ENCODE results near the gene EEF1G.
"Not testable (repeated sequence)": the region's sequence is repeated elsewhere in the genome, so short reads cannot be mapped to it uniquely, and the experiment has no call there.

The EEF1G gene

DNA sequence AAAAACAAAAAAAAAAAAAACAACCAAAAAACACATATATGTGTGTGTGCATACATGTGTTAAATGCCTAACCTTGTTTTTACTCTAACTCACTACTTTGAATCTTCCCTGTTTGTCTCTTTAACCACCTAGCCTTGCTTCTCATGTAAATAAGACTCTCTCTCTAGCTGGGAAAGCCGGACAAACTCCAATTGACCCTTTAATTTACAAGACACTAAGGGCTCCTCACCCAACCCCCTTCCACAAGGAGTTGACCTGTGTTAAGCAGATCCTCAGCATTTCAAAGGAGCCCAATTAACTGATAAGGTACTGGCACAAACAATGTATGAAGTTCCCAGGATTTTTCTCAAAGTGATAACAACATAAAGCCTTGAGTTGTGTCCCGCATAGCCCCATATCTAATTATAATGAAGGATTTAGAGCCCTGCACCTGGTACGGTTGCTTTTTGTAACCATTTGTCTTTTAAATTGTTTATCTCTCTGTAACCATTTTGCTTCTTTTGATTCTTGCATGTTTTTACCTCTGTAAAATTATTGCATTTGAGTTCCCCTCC lies 11.9 kb downstream of the EEF1G start:
- intact Hi-C loops (cut with DNase I); DNase-seq: not testable (repeated sequence)

DNA sequence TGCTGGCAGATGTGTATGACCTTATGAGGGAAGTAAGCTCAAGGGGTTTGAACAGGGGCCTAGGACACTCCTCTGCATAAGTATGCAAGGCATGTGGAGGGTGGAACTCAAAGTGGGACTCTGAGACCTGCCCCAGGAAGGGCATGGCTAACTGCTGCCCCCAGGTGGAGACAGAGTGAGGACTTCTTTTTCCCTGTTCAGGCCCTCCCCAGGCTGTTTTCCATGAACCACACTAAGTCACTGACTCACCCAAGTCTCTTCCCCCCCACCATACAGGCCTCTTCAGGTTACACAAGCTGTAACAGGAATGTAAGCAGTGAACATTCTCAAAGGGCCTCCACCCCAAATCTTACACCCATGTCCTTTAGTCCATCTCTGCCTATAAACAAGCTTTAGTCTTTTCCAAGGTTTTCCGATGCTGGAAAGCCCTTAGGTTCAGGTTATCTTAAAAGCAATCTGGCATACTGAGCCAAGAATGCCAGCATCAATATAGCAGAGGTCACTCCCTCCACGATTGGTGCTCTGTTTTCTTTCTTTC lies 13.1 kb downstream of the EEF1G start:
- peak in 38 of 42 donors; percentile 43 to 88 (median 72) for DNase-seq
- intact Hi-C loops (cut with DNase I), result no loop called here

DNA sequence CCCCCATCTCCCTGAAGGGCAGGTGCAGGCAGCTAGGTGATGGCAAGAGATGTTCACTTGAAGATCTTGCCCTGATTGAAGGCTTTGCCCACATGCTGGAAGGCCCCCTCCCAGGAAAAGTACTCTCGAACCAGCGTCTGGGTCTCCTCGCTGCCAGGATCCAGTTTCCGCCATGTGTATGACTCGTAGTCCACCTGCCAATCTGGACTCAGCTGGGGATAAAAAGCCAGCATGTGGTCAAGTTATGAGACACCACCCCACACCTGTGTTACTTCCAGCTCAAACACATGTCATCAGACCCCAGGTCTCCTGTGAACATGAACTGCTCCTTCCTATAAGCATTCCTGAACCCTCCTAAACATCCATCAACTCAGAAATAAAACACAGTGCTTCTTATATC lies 14.1 kb downstream of the EEF1G start:
- DNase-seq; intact Hi-C loops (cut with DNase I): not testable (repeated sequence)

DNA sequence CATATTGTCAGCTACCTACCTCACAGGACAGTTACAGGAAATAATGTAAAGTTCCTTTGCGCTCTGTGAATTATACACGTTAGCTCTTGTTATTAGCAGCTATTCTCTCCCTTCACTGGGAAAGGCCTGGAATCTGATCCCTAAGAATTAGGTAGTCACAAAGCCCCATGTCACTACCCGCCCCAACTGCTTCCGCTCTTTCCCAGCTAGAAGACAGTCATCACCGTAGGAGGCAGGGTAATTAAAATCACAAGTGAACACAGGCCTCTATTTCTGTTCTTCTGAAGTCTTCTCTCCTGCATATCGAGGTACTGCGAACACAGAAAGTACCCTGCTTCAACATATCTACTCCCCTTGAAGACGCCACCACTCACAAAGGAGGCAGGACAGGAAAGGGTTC lies 14.5 kb downstream of the EEF1G start:
- intact Hi-C loops (cut with DNase I), result no loop called here
- DNase-seq, result peak in 29 of 42 donors; percentile 39 to 88 (median 65)

- intact Hi-C loops (cut with DNase I), result no loop called here
Observed at GRCh38 chr11:62558669-62559068, 15.0 kb downstream of the EEF1G start.

DNA sequence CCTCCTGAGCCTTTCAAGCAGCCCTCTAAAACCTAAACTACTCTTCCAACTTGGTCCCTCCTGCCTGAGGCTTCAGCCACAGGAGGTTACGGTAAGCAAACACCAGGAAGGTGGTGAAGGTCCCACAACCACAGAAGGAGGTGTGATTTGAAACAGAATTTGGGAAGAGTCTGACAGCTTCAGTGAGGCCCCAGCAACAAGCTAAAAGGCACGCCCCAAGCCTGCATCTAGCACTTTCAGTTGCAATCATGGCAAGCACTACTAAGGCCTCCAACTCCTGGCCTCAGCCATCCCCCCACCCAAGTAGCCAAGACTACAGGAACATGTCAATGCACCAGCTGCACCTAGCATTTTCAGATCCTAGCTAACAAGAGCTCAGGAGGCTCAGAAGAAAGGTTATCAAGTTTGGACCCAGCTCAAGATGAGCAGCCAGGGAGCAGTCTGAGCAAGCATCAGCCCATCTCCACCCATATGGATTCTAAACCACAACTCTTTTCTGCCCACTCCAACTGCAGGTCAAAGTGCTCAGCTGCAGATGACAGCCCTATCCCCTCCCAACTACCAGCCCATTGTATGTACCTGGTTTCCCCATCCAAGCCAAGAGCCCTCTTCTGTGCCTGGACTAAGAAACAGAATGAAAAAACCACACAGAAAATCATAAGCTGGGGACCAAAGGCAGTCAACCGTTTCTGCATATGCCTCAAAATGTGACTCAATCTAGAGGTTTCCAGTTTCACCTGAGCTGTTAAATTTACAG lies 16.6 kb downstream of the EEF1G start:
- DNase-seq, result no peak
- intact Hi-C loops (cut with DNase I), result no loop called here

More at GRCh38 chr11:62558669-62559068, 15.0 kb downstream of the EEF1G start:
- DNase-seq, result no peak

DNA sequence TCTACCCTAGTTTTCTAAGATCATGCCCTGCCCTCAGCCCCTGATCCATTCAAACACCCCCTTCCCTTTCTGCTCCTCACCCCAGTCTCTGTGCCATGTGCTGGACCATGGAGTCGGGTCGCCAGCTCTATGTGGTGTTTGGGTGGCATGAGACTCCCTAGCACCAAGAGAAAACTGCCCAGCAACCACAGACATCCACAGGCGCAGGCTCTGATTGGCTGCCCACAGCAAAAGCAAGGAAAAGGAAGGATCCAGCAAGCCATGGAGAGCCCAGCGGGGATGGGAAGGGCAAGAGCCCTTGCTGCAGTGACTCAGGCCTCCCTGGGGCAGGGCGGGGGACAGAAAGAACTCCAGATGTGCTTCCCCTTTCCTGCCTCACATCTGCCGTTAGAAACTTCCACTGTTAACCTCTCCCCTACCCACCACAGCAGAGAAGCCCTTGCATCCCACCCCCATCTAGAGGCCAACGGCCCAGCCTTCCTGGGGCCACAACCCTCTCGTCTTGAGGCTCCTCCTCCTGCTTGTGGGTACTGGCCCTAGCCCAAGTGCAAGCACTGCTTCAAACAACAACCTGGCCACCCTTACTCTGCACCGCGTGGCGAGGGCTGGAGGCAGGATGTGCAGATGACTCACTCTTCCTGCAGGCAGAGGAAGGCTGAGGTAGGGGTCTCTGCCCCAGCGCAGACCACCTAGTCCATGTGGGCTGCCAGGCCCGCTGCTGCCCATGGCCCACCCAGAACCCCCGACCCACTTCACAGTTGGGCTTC lies 17.4 kb downstream of the EEF1G start:
- intact Hi-C loops (cut with DNase I), result no loop called here
- DNase-seq, result peak in 35 of 42 donors; percentile 37 to 80 (median 67)

- DNase-seq, result peak in 1 of 42 donors; percentile 30
Observed at GRCh38 chr11:62555464-62556107, 18.1 kb downstream of the EEF1G start.

DNA sequence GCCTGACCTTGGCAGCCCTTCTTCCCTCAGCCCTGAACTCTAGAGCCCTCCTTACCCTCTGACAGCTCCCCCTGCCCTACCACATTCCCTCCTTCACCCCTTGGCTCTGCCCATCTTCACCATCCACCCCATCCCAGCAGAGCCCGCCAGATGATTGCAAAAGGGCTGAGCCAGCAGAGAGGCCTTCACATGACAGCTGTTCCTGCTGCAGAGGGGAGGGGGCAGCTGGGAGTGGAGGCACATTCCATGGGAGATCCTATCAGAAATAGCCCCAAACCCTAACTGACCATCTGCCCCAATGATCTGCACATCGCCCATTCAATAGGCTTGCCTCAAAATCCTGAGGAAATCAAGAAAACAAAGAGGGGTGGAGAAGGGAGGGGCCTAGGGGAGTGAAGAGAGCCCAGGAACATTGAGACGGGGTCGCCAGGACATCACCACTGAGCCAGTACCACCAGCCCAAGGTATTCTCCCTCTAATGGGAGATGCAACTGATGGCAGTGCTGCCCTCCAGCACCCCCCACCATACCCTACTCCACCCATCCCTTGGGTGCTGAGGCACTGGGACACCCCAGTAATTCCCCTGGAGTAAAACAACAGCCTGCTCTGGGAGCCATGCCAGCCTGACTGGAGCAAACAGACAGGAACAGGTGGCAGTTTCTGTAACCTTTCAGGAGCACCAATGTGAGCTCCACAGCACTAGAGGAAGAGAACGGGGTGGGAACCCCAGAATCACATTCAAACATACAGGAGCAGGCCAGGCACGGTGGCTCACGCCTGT lies 19.1 kb downstream of the EEF1G start:
- no peak for DNase-seq
- intact Hi-C loops (cut with DNase I), result no loop called here

More at GRCh38 chr11:62555464-62556107, 18.1 kb downstream of the EEF1G start:
- intact Hi-C loops (cut with DNase I), result no loop called here

GRCh38 chr11:62553839-62554361 lies 19.8 kb downstream of the EEF1G start:
- DNase-seq, result no peak
- intact Hi-C loops (cut with DNase I), result no loop called here

GRCh38 chr11:62553080-62553838 lies 20.4 kb downstream of the EEF1G start:
- peak in 13 of 42 donors; percentile 38 to 85 (median 53) for DNase-seq
- intact Hi-C loops (cut with DNase I), result no loop called here

DNA sequence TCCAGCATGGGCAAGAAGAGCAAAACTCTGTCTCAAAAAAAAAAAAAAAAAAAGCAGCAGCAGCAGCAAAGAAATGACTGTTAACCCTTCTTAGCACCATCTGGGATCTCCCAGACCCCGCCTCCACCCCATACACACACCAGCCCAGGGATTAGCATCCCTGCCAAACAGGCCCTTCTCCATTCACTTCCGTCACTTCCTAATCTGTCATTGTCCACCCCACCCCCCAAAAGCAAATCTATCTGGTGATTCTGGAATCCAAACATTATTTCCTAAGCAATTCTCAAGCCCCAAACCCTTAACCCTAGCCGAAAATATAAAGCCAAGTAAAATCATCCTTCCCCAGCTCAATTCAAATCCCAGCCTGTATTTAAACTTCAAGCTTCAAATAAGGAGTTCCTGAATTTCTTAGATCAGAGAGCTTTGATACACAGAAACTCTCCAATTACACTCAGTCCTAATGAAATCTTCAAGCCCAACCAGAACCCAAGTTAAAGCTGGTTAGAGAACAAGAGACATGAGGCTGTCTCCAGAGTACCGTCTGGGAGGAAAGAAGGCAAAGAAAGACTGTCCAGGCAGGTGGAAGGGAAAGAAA lies 21.1 kb downstream of the EEF1G start:
- intact Hi-C loops (cut with DNase I), result no loop called here

DNA sequence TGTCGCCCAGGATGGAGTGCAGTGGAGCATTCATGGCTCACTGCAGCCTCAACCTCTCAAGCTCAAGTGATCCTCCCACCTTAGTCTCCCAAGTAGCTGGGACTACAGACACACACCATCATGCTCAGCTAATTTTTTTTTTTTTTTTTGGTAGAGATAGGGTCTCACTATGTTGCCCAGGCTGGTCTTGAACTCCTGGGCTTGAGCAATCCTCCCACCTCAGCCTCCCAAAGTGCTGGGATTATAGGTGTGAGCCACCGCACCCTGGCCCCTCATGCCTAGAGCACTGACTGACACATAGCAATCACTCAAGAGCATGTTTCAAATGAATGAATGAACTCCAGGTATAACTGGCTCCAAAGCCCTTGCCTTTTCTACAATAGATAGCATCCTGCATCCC lies 23.2 kb downstream of the EEF1G start:
- DNase-seq; intact Hi-C loops (cut with DNase I): not testable (repeated sequence)

More for the DNA sequence above, 21.1 kb downstream of the EEF1G start:
- no peak for DNase-seq

DNA sequence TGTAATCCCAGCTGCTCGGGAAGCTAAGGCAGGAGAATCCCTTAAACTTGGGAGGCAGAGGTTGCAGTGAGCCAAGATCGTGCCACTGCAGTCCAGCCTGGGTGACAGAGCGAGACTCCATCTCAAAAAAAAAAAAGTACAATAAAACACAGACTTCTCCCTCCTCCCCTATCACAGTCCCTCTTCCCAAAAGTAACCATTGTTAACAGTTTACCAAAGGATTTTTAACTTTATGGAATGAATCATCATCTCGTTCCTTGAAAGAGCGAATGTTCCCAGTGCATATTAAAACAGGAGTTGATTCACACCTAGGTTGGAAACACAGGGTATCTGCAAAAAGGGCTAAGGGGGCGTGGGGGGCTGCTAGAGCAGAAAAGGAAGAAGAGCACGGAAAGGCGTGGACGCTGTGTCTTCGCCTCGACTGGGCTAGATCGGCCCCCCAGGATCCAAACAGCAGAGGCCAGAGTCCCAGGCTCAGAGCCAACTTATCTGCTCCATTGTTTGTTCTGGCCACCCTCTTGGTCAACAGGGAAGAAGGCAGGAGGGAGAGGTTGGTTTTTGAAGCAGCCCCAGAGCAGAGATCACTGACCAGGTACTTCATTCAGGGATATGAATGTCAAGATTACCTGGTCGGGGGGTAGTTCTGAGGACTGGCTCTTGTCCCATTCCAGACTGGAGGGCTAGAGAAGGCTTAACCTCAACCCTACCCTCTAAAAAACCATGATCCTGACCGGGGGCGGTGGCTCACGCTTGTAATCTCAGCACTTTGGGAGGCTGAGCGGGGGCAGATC lies 25.0 kb downstream of the EEF1G start:
- no peak for DNase-seq
- intact Hi-C loops (cut with DNase I), result loop anchor here (10.0 kb wide), 1 partner anchor 154 kb away; no protein-coding TSS in a partner anchor

GRCh38 chr11:62547691-62548281 lies 25.9 kb downstream of the EEF1G start:
- DNase-seq, result no peak
- intact Hi-C loops (cut with DNase I), result loop anchor here (10.0 kb wide), 1 partner anchor 153 kb away; no protein-coding TSS in a partner anchor

Data from head of caudate nucleus (tissue), 42 donors.